DND-41 (cell line): Measurements from ENCODE around the gene ZKSCAN4.

Experiments
- CTCF ChIP-seq: IDR thresholded peaks from 2 replicates; pipeline ENCODE4 v1.5.1; 2012; ENCODE audit warnings: borderline replicate concordance, low read length, moderate library complexity, mild to moderate bottlenecking; ENCODE audit not compliant: poor library complexity, severe bottlenecking; ENCODE audit errors: extremely low read depth
- EZH2 ChIP-seq: IDR thresholded peaks from 3 replicates; pipeline ENCODE4 v1.6.1; 2012; ENCODE audit warnings: borderline replicate concordance, low read depth, mild to moderate bottlenecking, moderate library complexity, low read length, inconsistent platforms; ENCODE audit not compliant: severe bottlenecking

- TF ChIP-seq CTCF (no peak), EZH2 (no peak)
Observed at GRCh38 chr6:28274888-28275287, 22.8 kb upstream of the ZKSCAN4 start.
